ENCODE results near the gene INTS7.
"Not testable (repeated sequence)": the region's sequence is repeated elsewhere in the genome, so short reads cannot be mapped to it uniquely, and the experiment has no call there.

Gene INTS7

DNA sequence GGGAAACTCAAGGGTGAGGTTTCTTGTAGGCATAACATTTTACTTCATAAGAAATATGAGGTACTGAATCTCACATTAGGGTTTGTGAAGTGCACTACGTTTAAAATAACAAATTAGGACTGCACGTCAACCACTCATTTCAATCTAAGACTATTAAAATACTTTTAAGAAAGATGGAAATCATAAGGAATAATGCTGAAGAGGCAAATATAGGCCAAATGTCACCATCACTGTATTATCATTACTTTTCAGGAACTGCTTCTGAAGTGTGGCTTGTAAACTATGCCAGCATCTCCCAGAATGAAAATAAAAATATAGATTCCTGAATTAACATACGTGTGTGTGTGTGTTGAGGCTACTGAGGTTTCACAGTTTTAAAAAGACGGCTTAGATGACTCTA, 56.8 kb downstream of the INTS7 start:
- no peak for DNase-seq (ENCODE audit: low read depth in 2 of 2)

GRCh38 chr1:211975152-211975941, 60.0 kb downstream of the INTS7 start:
- no peak for DNase-seq (ENCODE audit: low read depth in 2 of 2)

DNA sequence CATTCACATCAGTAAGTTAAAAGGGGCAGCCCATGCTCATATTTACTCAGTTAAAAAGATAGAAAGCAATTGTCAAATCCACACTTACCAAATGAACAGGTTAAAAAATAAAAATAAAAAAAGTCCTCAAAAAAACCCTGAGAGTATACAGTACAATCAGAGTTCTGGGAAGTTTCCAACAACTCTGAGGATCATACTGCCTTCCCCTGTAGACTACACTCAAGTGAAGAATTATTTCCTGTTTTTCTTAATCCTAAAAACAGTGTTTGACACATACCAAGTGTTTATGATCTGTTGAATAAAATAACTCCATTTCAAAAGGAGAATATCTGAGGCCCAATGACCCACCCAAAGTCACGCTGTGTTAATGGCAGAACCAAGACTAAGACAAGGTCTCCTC, 61.8 kb downstream of the INTS7 start:
- no peak for DNase-seq (ENCODE audit: low read depth in 2 of 2)

GRCh38 chr1:211968200-211968834, 67.0 kb downstream of the INTS7 start:
- no peak for DNase-seq (ENCODE audit: low read depth in 2 of 2)

DNA sequence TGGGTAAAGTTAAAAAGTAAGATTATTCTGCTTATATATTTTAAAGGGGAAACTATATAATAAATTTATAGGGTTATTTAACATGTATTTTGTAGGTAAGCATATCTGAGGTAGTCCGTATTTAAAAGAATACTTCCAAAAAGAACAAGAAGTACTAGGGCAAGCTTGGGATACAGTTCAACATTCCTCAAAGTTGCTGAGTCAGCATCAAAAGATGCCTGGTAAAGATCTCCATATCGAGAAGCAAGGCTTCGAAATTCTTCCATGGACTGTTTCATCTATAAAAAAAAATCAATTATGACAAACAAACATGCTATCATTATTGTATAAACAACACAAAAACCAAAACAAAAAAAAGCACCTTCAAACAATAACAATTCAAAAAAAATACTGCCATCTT, 67.7 kb downstream of the INTS7 start:
- DNase-seq (ENCODE audit: low read depth in 2 of 2): no peak

DNA sequence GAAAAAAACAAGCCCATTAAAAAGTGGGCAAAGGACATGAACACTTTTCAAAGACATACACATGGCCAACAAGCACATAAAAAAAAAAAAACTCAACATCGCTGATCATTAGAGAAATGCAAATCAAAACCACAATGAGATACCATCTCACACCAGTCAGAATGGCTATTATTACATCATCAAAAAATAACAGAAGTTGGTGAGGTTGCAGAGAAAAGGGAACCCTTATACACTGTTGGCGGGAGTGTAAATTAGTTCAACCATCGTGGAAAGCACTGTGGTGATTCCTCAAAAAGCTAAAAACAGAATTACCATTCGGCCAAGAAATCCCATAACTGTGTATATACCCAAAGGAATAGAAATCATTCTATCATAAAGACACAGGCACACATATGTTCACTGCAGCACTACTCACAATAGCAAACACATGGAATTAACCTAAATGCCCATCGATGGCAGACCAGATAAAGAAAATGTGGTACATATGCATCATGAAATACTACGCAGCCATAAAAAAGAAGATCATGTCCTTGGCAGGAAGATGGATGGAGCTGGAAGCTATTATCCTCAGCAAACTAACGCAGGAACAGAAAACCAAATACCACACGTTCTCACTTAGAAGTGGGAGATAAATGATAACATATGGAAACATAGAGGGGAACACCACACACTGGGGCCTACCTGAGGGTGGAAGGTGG, 70.1 kb downstream of the INTS7 start:
- DNase-seq (ENCODE audit: low read depth in 2 of 2): no peak

DNA sequence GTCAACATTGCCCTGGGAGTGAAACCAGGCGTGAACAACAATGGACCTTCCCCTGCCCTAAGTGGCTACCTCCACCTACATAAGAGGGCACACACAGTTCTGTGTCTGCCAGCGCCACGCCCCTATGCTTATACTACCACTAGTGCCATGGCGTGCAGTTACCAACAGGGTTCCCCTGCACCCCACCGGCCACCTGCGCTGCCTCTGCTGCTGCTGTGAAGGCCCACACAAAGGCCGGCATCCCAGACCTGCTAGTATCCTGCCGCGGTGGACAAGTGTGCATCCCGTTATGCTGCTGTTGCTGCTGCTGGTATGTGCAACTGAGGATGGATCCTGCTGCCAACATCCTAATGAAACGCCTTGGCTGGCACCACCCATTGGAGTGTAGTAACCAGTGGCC, 75.7 kb downstream of the INTS7 start:
- no peak for DNase-seq (ENCODE audit: low read depth in 2 of 2)

- no peak for DNase-seq (ENCODE audit: low read depth in 2 of 2)
These were observed 76.1 kb downstream of the INTS7 start for GRCh38 chr1:211959221-211959620.

GRCh38 chr1:211954028-211954427, 81.3 kb downstream of the INTS7 start:
- DNase-seq (ENCODE audit: low read depth in 2 of 2): not testable (repeated sequence)

DNA sequence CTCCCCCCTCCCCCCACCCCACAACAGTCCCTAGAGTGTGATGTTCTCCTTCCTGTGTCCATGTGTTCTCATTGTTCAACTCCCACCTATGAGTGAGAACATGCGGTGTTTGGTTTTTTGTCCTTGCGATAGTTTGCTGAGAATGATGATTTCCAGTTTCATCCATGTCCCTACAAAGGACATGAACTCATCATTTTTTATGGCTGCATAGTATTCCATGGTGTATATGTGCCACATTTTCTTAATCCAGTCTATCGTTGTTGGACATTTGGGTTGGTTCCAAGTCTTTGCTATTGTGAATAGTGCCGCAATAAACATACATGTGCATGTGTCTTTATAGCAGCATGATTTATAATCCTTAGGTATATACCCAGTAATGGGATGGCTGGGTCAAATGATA, 81.8 kb downstream of the INTS7 start:
- not testable (repeated sequence) for DNase-seq (ENCODE audit: low read depth in 2 of 2)

- no peak for DNase-seq (ENCODE audit: low read depth in 2 of 2)
These were observed 83.1 kb downstream of the INTS7 start for GRCh38 chr1:211952299-211952698.

- no peak for DNase-seq (ENCODE audit: low read depth in 2 of 2)
These were observed 83.5 kb downstream of the INTS7 start for GRCh38 chr1:211951856-211952255.

GRCh38 chr1:211948377-211948776, 87.0 kb downstream of the INTS7 start:
- DNase-seq (ENCODE audit: low read depth in 2 of 2): no peak

- no peak for DNase-seq (ENCODE audit: low read depth in 2 of 2)
These were observed 87.7 kb downstream of the INTS7 start for GRCh38 chr1:211947396-211948295.

- no peak for DNase-seq (ENCODE audit: low read depth in 2 of 2)
These were observed 90.4 kb downstream of the INTS7 start for GRCh38 chr1:211944733-211945500.

GRCh38 chr1:211942583-211942982, 92.8 kb downstream of the INTS7 start:
- no peak for DNase-seq (ENCODE audit: low read depth in 2 of 2)

GRCh38 chr1:211939876-211940468, 95.4 kb downstream of the INTS7 start:
- DNase-seq (ENCODE audit: low read depth in 2 of 2): no peak

DNA sequence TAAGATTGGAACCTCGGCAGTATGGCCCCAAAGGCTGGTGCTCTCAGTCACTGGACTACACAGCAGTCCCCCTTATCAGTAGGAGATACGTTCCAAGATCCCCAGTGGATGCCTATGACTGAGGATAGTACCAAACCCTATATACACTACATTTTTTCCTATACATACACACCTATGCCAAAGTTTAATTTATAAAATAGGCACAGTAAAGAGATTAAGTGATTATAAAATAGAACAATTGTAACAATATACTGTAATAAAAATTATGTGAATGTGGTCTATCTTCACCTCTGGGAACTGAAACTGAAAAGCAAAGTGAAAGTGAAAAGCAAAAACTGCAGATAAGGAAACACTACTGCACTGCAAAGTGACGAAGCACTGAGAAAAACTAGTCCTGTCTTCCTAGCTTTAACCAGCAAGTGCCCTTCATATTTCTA, 96.8 kb downstream of the INTS7 start:
- no peak for DNase-seq (ENCODE audit: low read depth in 2 of 2)

DNA sequence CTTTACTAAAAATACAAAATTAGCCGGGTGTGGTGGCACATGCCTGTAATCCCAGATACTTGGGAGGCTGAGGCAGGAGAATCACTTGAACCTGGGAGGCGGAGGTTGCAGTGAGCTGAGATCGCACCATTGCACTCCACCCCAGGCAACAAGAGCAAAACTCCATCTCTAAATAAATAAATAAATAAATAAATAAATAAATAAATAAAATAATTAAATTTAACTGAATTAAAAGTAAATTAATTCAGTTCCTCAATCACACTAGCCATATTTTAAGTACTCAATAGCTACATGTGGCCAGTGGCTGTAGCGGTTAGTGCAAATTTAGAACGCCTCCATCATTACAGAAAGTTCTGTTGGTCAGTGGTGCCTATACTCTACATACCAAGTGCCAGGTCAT, 97.9 kb downstream of the INTS7 start:
- not testable (repeated sequence) for DNase-seq (ENCODE audit: low read depth in 2 of 2)

DNA sequence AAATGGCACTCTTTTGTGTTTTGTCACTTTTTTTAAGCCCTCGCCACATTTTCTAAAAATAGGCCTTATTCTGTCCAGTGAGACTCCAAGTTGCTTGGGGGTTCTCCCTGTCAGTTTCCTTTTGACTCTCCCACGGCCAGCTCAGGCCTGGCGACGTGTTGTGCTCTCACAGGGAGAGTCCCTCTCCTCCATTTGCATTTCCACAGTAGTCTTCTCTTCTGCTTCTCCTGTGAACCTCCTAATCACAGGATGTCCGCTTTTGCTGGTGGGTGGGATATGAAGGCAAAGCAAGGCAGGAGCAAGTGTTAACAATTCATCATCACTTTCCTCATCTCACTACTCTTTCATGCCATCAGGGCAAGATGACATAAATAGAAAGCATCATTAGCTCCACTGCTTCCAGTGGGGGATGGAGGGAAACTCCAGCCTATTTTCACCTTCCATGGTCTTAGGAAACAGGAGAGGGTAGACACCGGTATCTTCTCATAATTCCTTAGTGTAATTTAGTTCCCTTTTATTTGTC, 99.8 kb downstream of the INTS7 start:
- no peak for DNase-seq (ENCODE audit: low read depth in 2 of 2)

Measured in stimulated activated CD8-positive, alpha-beta memory T cell treated with anti-CD3 and anti-CD28 coated beads, Interleukin-2, amount 100 ng/mL, for 1 hour (primary cell).